DND-41 (cell line): ENCODE measurements around the gene NTM.

Source experiments
- ATAC-seq: fragments of 200-7000 bp; cut with Tn5 transposase; 3 replicates; pipeline ENCODE4 v1.9.1; 2021; ENCODE audit warnings: low read depth; ENCODE audit not compliant: insufficient read depth
- DNase-seq: peaks from one replicate; pipeline ENCODE4 v3.0.0-alpha.2; 2020
- H2AFZ ChIP-seq: 2 replicates; pipeline ENCODE4 v1.6.0; 2012; ENCODE audit warnings: low read depth, low read length
- H3K27ac ChIP-seq: 2 replicates; pipeline ENCODE4 v1.5.1; 2012; ENCODE audit warnings: low read length, inconsistent platforms
- H3K27me3 ChIP-seq: fragments of 200-600 bp; sonication (generic); 2 replicates; pipeline ENCODE4 v1.6.0; 2012; ENCODE audit warnings: low read length, mild to moderate bottlenecking, inconsistent platforms; ENCODE audit not compliant: insufficient read depth, poor library complexity
- H3K36me3 ChIP-seq: 2 replicates; pipeline ENCODE4 v1.5.1; 2012; ENCODE audit warnings: low read length, inconsistent platforms; ENCODE audit not compliant: insufficient read depth
- H3K4me1 ChIP-seq: 2 replicates; pipeline ENCODE4 v1.5.1; 2012; ENCODE audit warnings: mild to moderate bottlenecking, low read length; ENCODE audit not compliant: insufficient read depth
- H3K4me2 ChIP-seq: 2 replicates; pipeline ENCODE4 v1.6.0; 2012; ENCODE audit warnings: mild to moderate bottlenecking, moderate library complexity, low read length, inconsistent platforms; ENCODE audit not compliant: insufficient read depth
- H3K4me3 ChIP-seq, 2 experiments: fragments of 200-600 bp in 1 of 2; shearing (Covaris generic) in 1 of 2; 2 replicates each; pipeline ENCODE4 v1.5.1; 2012 to 2016; ENCODE audit warnings: inconsistent platforms in 2 of 2, low read length in 2 of 2, mild to moderate bottlenecking in 2 of 2, low read depth in 1 of 2, moderate library complexity in 1 of 2
- H3K79me2 ChIP-seq: 2 replicates; pipeline ENCODE4 v1.6.0; 2012; ENCODE audit warnings: low read length, inconsistent platforms; ENCODE audit not compliant: insufficient read depth
- H3K9ac ChIP-seq: 2 replicates; pipeline ENCODE4 v1.6.0; 2012; ENCODE audit warnings: low read depth, mild to moderate bottlenecking, inconsistent platforms, low read length, moderate library complexity
- H3K9me3 ChIP-seq: 2 replicates; pipeline ENCODE4 v1.5.1; 2012; ENCODE audit warnings: low read length, moderate library complexity, mild to moderate bottlenecking, inconsistent platforms; ENCODE audit not compliant: insufficient read depth, severe bottlenecking
- H4K20me1 ChIP-seq: 2 replicates; pipeline ENCODE4 v1.6.0; 2012; ENCODE audit warnings: low read length; ENCODE audit not compliant: insufficient read depth
- CTCF ChIP-seq: IDR thresholded peaks from 2 replicates; pipeline ENCODE4 v1.5.1; 2012; ENCODE audit warnings: borderline replicate concordance, low read length, moderate library complexity, mild to moderate bottlenecking; ENCODE audit not compliant: poor library complexity, severe bottlenecking; ENCODE audit errors: extremely low read depth
- EZH2 ChIP-seq: IDR thresholded peaks from 3 replicates; pipeline ENCODE4 v1.6.1; 2012; ENCODE audit warnings: borderline replicate concordance, low read depth, mild to moderate bottlenecking, moderate library complexity, low read length, inconsistent platforms; ENCODE audit not compliant: severe bottlenecking

NTM gene

GRCh38 chr11:132234878-132235277, 864.5 kb downstream of the NTM start:
- no peaks in the 10 kb centered on the region for H3K9me3 ChIP-seq
- H2AFZ ChIP-seq: no peak overlapping the region
- no peak overlapping the region for H3K4me3 ChIP-seq
- TF ChIP-seq CTCF: no peak
- TF ChIP-seq EZH2: no peak
- H3K4me2 ChIP-seq: no peak overlapping the region
- no peaks in the 10 kb centered on the region for H3K4me1 ChIP-seq
- DNase-seq (no peak), ATAC-seq (no peak)
- H3K36me3 ChIP-seq: no peaks in the 10 kb centered on the region
- no peaks in the 10 kb centered on the region for H4K20me1 ChIP-seq
- no peaks in the 10 kb centered on the region for H3K79me2 ChIP-seq
- H3K27me3 ChIP-seq: no peaks in the 10 kb centered on the region
- no peak overlapping the region for H3K27ac ChIP-seq
- H3K9ac ChIP-seq: no peak overlapping the region

GRCh38 chr11:132237781-132238180, 867.4 kb downstream of the NTM start:
- Histone ChIP-seq H2AFZ (no peak overlapping the region), H3K4me3 (no peak overlapping the region), H4K20me1 (no peaks in the 10 kb centered on the region), H3K27me3 (no peaks in the 10 kb centered on the region), H3K9me3 (no peaks in the 10 kb centered on the region), H3K4me2 (no peak overlapping the region), H3K27ac (no peak overlapping the region), H3K36me3 (no peaks in the 10 kb centered on the region), H3K4me1 (no peaks in the 10 kb centered on the region), H3K79me2 (no peaks in the 10 kb centered on the region), H3K9ac (no peak overlapping the region)
- TF ChIP-seq CTCF (no peak), EZH2 (no peak)
- ATAC-seq (no peak), DNase-seq (no peak)

- H3K4me3 ChIP-seq: no peak overlapping the region
- TF ChIP-seq EZH2 (no peak), CTCF (no peak)
- DNase-seq (no peak), ATAC-seq (no peak)
- no peaks in the 10 kb centered on the region for H3K36me3 ChIP-seq
- no peaks in the 10 kb centered on the region for H4K20me1 ChIP-seq
- no peaks in the 10 kb centered on the region for H3K4me1 ChIP-seq
- no peak overlapping the region for H3K9ac ChIP-seq
- no peak overlapping the region for H3K4me2 ChIP-seq
- H3K9me3 ChIP-seq: no peaks in the 10 kb centered on the region
- H2AFZ ChIP-seq: no peak overlapping the region
- no peaks in the 10 kb centered on the region for H3K27me3 ChIP-seq
- H3K79me2 ChIP-seq: no peaks in the 10 kb centered on the region
- no peak overlapping the region for H3K27ac ChIP-seq
Observed at GRCh38 chr11:132238331-132238866, 868.0 kb downstream of the NTM start.

- DNase-seq (no peak), ATAC-seq (no peak)
- H3K27me3 ChIP-seq: no peaks in the 10 kb centered on the region
- no peaks in the 10 kb centered on the region for H4K20me1 ChIP-seq
- no peak overlapping the region for H3K9ac ChIP-seq
- no peak for TF ChIP-seq EZH2
- no peak for TF ChIP-seq CTCF
- H3K79me2 ChIP-seq: no peaks in the 10 kb centered on the region
- no peaks in the 10 kb centered on the region for H3K4me1 ChIP-seq
- H3K27ac ChIP-seq: no peak overlapping the region
- no peak overlapping the region for H3K4me2 ChIP-seq
- H3K36me3 ChIP-seq: no peaks in the 10 kb centered on the region
- H2AFZ ChIP-seq: no peak overlapping the region
- no peaks in the 10 kb centered on the region for H3K9me3 ChIP-seq
- no peak overlapping the region for H3K4me3 ChIP-seq
Observed at GRCh38 chr11:132240374-132240773, 870.0 kb downstream of the NTM start.
